ENCODE data around the gene MRPS18B.
A peak's percentile ranks its signal among the peaks of the same experiment; 100 is the strongest.

Gene MRPS18B

GRCh38 chr6:30617565-30618269 lies at the start of gene MRPS18B:
MRPS18B (plus strand) TSS chr6:30617840; CDS start chr6:30617866, 26 bp downstream.
- DNase-seq = peak; percentile 96

- no peak for DNase-seq
These were observed 49.4 kb upstream of the MRPS18B start for GRCh38 chr6:30568245-30568644.

DNA sequence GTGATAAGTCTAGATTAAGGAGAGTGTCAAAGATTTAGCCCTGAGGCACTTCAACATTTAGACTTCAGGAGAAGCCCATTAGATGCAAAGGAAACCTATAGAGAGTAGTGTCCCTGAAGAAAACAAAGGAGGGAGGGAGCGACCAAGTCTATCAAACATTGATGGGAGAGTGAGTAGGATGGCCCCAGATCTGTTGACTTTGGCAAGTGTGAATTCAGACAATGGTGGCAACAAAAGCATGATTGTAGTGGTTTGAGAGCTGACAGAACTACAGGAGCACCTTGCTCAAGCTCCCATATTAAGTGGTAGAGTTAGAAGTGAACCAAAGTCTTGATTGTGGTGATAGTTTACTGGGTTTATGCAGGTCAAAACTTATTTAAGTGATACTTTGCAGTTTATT lies 47.4 kb upstream of the MRPS18B start:
- DNase-seq = no peak

- no peak for DNase-seq
These were observed 46.9 kb upstream of the MRPS18B start for GRCh38 chr6:30570740-30571074.

DNA sequence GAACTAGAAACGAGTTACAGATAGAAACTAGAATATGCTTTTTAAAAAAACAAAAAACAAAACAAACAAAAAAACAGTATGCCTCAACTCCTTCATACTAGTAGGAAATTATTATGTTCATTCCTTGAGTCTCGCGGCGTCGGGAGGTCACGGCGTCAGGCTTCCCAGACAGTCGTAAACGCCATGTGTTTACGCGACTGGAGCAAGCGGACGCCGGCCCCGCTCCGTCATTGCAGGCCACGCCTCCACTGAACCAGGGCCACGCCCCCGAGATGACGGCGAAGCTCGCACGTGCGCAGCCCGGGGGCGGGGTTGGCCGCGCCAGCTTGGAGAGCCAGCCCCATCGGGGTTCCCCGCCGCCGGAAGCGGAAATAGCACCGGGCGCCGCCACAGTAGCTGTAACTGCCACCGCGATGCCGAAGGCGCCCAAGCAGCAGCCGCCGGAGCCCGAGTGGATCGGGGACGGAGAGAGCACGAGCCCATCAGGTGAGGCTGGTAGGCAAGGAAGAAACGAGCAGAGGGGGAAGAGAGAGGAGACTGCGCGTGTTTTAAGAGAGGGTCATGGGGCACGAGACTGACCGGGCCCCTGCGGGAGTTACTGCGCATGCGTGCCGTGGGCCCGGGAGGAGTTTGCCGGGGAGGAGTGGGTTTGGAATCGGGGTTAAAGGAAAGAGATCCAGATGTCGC lies 46.4 kb upstream of the MRPS18B start, which contains the start of gene ABCF1:
ABCF1 (plus strand) TSS at position 368 of the 687 bp plus-strand sequence; CDS start at position 414, 46 bp downstream.
- DNase-seq = peak; percentile 100

- no peak for DNase-seq
These were observed 45.9 kb upstream of the MRPS18B start for GRCh38 chr6:30571762-30572082.

- DNase-seq = no peak
These were observed 45.5 kb upstream of the MRPS18B start for GRCh38 chr6:30572148-30572547.

GRCh38 chr6:30573113-30573512 lies 44.5 kb upstream of the MRPS18B start:
- DNase-seq = no peak

DNA sequence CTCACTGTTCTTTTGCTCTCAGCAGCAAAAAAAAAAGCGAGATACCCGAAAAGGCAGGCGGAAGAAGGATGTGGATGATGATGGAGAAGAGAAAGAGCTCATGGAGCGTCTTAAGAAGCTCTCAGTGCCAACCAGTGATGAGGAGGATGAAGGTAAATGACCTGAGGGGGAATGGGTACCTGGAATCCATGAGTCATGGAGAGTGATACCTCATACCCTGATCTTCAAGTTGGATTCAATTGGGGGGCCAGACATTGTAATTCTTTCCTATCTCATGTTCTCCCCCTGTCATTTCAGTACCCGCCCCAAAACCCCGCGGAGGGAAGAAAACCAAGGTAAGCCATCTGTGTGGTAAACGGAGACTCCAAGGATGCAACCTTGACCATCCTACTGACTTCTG lies 39.6 kb upstream of the MRPS18B start:
- DNase-seq = no peak

- DNase-seq = no peak
These were observed 33.7 kb upstream of the MRPS18B start for GRCh38 chr6:30583921-30584320.

GRCh38 chr6:30589754-30590358 lies 27.8 kb upstream of the MRPS18B start:
- DNase-seq = no peak

DNA sequence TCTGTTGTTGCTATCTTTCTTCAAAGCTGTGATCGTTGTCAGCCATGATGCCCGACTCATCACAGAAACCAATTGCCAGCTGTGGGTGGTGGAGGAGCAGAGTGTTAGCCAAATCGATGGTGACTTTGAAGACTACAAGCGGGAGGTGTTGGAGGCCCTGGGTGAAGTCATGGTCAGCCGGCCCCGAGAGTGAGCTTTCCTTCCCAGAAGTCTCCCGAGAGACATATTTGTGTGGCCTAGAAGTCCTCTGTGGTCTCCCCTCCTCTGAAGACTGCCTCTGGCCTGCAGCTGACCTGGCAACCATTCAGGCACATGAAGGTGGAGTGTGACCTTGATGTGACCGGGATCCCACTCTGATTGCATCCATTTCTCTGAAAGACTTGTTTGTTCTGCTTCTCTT lies 27.1 kb upstream of the MRPS18B start:
- DNase-seq = no peak

- no peak for DNase-seq
These were observed 26.6 kb upstream of the MRPS18B start for GRCh38 chr6:30591008-30591407.

DNA sequence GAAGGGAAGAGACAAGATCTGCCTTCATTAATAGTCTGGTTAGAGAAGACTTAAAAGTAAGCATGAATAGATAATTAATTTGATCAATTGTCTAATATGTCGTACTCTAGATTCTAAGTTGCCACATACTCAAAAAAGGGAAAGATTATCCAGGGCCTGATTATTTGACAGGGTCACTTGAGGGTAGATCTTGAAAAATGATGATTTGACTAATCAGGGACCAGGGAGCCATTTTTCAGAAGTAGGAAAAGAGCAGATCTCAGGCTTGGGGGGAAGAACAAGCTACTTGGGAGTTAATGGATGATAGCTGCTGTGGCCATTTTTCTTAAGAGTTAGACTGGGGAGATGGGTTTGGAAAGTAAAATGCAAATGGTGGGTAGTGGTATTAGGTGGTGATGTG lies 25.4 kb upstream of the MRPS18B start:
- no peak for DNase-seq

- peak; percentile 92 for DNase-seq
These were observed 20.1 kb upstream of the MRPS18B start for GRCh38 chr6:30597315-30598144.

- DNase-seq = no peak
These were observed 18.6 kb upstream of the MRPS18B start for GRCh38 chr6:30598912-30599624.

- DNase-seq = no peak
These were observed 17.9 kb upstream of the MRPS18B start for GRCh38 chr6:30599625-30600324.

- no peak for DNase-seq
These were observed 17.1 kb upstream of the MRPS18B start for GRCh38 chr6:30600451-30600961.

GRCh38 chr6:30601436-30601814 lies 16.2 kb upstream of the MRPS18B start:
- DNase-seq = no peak

DNA sequence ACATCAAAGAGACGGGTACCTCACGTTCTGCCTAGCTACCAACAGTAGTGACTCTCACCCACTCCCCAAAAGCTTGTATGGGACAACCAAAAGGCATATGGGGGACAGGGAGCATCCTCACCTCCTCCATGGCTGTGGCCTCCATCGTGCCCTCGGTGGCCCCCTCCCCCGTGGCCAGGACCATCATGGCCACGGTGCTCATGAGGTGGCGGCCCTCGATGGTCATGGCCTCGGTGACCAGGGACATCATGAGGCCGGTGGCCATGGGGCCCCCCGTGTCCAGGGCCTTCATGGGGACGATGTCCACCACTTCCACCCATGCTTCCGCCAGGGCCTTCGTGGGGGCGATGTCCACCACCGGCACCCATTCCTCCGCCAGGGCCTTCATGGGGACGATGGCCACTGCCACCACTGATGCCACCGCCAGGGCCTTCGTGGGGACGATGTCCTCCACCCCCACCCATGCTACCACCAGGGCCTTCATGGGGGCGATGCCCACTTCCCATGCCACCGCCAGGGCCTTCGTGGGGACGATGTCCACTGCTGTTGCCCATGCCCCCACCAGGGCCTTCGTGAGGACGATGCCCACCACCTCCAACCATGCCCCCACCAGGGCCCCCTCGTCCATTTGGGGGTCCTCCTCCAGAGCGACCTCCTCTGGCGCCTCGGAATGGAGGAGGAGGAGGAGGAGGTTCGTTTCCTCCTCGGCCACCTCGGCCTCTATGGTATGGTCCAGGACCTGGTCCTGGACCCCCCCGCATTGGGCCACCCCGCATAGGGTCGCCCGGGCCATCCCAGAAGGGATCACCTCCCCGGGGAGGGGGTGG lies 15.6 kb upstream of the MRPS18B start:
- DNase-seq = no peak

DNA sequence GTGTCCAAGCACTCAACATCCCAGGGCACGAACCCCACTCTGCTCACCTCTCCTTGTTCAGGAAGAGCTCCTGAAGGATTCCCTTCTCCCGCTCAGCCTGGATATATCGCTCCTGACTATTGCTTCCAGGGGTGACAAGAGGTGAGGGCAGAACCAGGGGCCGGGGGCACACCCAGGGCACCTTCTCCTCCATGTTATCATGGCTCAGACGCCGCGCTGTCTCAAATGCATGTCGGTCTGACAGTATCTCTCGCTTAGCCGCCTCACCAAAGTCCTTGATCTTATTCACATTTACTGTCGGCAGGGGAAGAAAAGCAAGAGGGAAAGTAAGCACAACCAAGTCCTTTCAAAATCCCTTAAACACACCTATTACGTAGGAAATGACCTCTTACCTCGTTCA lies 13.7 kb upstream of the MRPS18B start:
- no peak for DNase-seq

Data from activated CD8-positive, alpha-beta memory T cell treated with anti-CD3 and anti-CD28 coated beads for 24 hours (primary cell).